HUES6 (cell line): Measurements from ENCODE around the gene KCNMA1.
"Not testable (repeated sequence)": the region's sequence is repeated elsewhere in the genome, so short reads cannot be mapped to it uniquely, and the experiment has no call there.

Experiments used
- H3K27ac ChIP-seq: 2 replicates; pipeline ENCODE4 v1.7.0; 2013; ENCODE audit warnings: low read depth, mild to moderate bottlenecking, low read length, inconsistent platforms
- H3K27me3 ChIP-seq: 2 replicates; pipeline ENCODE4 v1.6.1; 2013; ENCODE audit warnings: low read length; ENCODE audit not compliant: control insufficient read depth, insufficient read depth
- H3K36me3 ChIP-seq: 2 replicates; pipeline ENCODE4 v1.6.1; 2013; ENCODE audit warnings: low read length; ENCODE audit not compliant: control insufficient read depth, insufficient read depth
- H3K4me1 ChIP-seq: 2 replicates; pipeline ENCODE4 v1.6.1; 2013; ENCODE audit warnings: low read length; ENCODE audit not compliant: control insufficient read depth, insufficient read depth
- H3K4me3 ChIP-seq: 2 replicates; pipeline ENCODE4 v1.5.1; 2013; ENCODE audit warnings: low read depth, low read length
- H3K9ac ChIP-seq: one replicate; pipeline ENCODE4 v1.6.1; 2013; ENCODE audit warnings: mild to moderate bottlenecking, low read length
- H3K9me3 ChIP-seq: 2 replicates; pipeline ENCODE4 v1.6.1; 2013; ENCODE audit warnings: low read depth, low read length; ENCODE audit not compliant: control insufficient read depth, insufficient read depth

The KCNMA1 gene

GRCh38 chr10:77661674-77662073, 24.1 kb upstream of the KCNMA1 start:
- H3K9ac ChIP-seq: no peak overlapping the region
- no peak overlapping the region for H3K4me3 ChIP-seq

GRCh38 chr10:77661100-77661499, 23.5 kb upstream of the KCNMA1 start:
- no peak overlapping the region for H3K4me3 ChIP-seq
- H3K9me3 ChIP-seq: peaks cover 29% of the 10 kb centered on the region; the same call in 1 of the 2 replicates
- H3K27me3 ChIP-seq: no peaks in the 10 kb centered on the region
- H3K4me1 ChIP-seq: no peaks in the 10 kb centered on the region
- H3K36me3 ChIP-seq: no peaks in the 10 kb centered on the region
- H3K27ac ChIP-seq: no peak overlapping the region
- H3K9ac ChIP-seq: no peak overlapping the region

More at GRCh38 chr10:77661674-77662073, 24.1 kb upstream of the KCNMA1 start:
- Histone ChIP-seq H3K4me1 (no peaks in the 10 kb centered on the region), H3K36me3 (no peaks in the 10 kb centered on the region), H3K27me3 (no peaks in the 10 kb centered on the region), H3K9me3 (peaks cover 29% of the 10 kb centered on the region; the same call in 1 of the 2 replicates), H3K27ac (no peak overlapping the region)

GRCh38 chr10:77659046-77659670, 21.6 kb upstream of the KCNMA1 start:
- not testable (repeated sequence) for H3K9ac ChIP-seq, H3K27me3 ChIP-seq, H3K4me3 ChIP-seq, H3K27ac ChIP-seq, H3K4me1 ChIP-seq, H3K36me3 ChIP-seq
- H3K9me3 ChIP-seq: peaks cover 29% of the 10 kb centered on the region; the same call in 1 of the 2 replicates

GRCh38 chr10:77653210-77653609, 15.6 kb upstream of the KCNMA1 start:
- H3K4me1 ChIP-seq: peaks cover 14% of the 10 kb centered on the region
- no peaks in the 10 kb centered on the region for H3K27me3 ChIP-seq
- H3K36me3 ChIP-seq: no peaks in the 10 kb centered on the region
- H3K9me3 ChIP-seq: peaks cover 19% of the 10 kb centered on the region; the same call in 1 of the 2 replicates
- no peak overlapping the region for H3K27ac ChIP-seq
- H3K4me3 ChIP-seq: no peak overlapping the region
- no peak overlapping the region for H3K9ac ChIP-seq

GRCh38 chr10:77649333-77650331, 12.0 kb upstream of the KCNMA1 start:
- Histone ChIP-seq H3K9ac (no peak overlapping the region), H3K27me3 (no peaks in the 10 kb centered on the region), H3K9me3 (peaks cover 19% of the 10 kb centered on the region), H3K36me3 (no peaks in the 10 kb centered on the region), H3K27ac (no peak overlapping the region), H3K4me3 (no peak overlapping the region), H3K4me1 (peaks cover 14% of the 10 kb centered on the region)

GRCh38 chr10:77648472-77648871, 10.9 kb upstream of the KCNMA1 start:
- Histone ChIP-seq H3K9ac (no peak overlapping the region), H3K4me1 (peaks cover 14% of the 10 kb centered on the region), H3K4me3 (no peak overlapping the region), H3K27ac (no peak overlapping the region), H3K27me3 (no peaks in the 10 kb centered on the region), H3K36me3 (no peaks in the 10 kb centered on the region), H3K9me3 (peaks cover 22% of the 10 kb centered on the region)

GRCh38 chr10:77647543-77648293, 10.1 kb upstream of the KCNMA1 start:
- peaks cover 17% of the 10 kb centered on the region for H3K9me3 ChIP-seq
- H3K36me3 ChIP-seq: no peaks in the 10 kb centered on the region
- no peak overlapping the region for H3K9ac ChIP-seq
- H3K27me3 ChIP-seq: no peaks in the 10 kb centered on the region
- no peak overlapping the region for H3K4me3 ChIP-seq
- H3K4me1 ChIP-seq: peaks cover 14% of the 10 kb centered on the region
- H3K27ac ChIP-seq: no peak overlapping the region

- no peaks in the 10 kb centered on the region for H3K36me3 ChIP-seq
- peaks cover 21% of the 10 kb centered on the region for H3K27me3 ChIP-seq
- H3K27ac ChIP-seq: no peak overlapping the region
- H3K9me3 ChIP-seq: peaks cover 15% of the 10 kb centered on the region
- no peak overlapping the region for H3K9ac ChIP-seq
- H3K4me1 ChIP-seq: peaks cover 4% of the 10 kb centered on the region
- H3K4me3 ChIP-seq: no peak overlapping the region
Observed at GRCh38 chr10:77644557-77645243, 7.1 kb upstream of the KCNMA1 start.

GRCh38 chr10:77643795-77644468, 6.3 kb upstream of the KCNMA1 start:
- H3K36me3 ChIP-seq: no peaks in the 10 kb centered on the region
- H3K27ac ChIP-seq: no peak overlapping the region
- H3K9me3 ChIP-seq: peaks cover 15% of the 10 kb centered on the region
- H3K27me3 ChIP-seq: peaks cover 28% of the 10 kb centered on the region
- H3K4me3 ChIP-seq: no peak overlapping the region
- no peak overlapping the region for H3K9ac ChIP-seq
- H3K4me1 ChIP-seq: no peaks in the 10 kb centered on the region

- no peak overlapping the region for H3K9ac ChIP-seq
- H3K4me3 ChIP-seq: no peak overlapping the region
- peaks cover 44% of the 10 kb centered on the region for H3K27me3 ChIP-seq
- H3K27ac ChIP-seq: no peak overlapping the region
- peaks cover 15% of the 10 kb centered on the region for H3K9me3 ChIP-seq
- no peaks in the 10 kb centered on the region for H3K4me1 ChIP-seq
- no peaks in the 10 kb centered on the region for H3K36me3 ChIP-seq
Observed at GRCh38 chr10:77641788-77642397, 4.3 kb upstream of the KCNMA1 start.
